Pancreas (tissue), 10 donors: Measurements from ENCODE around the gene WDFY4. TPM values are rescaled to one million over a fixed set of nuclear protein-coding genes. Genes with fewer than 3 reads are reported as not detected.

Experiments used
- ATAC-seq, 4 donors: fragments of 200-7000 bp; cut with Tn5 transposase; one replicate each; pipeline versions ENCODE4 v1.8.0 to v1.9.1; 2020; ENCODE audit warnings: mild to moderate bottlenecking in 4 of 4, moderate library complexity in 4 of 4
- DNase-seq, 6 donors: peaks; one replicate each; pipeline ENCODE4 v3.0.0-alpha.2; 2020
- FAIRE-seq: peaks from 2 replicates; lab custom pipeline; 2012; peaks lifted over from hg19 to GRCh38; lab: Jason Lieb, UNC
- H3K27ac ChIP-seq, 4 donors: fragments of 200-600 bp; sonication (generic); 1 replicate in 3 of 4; 2 replicates in 1 of 4; pipeline versions ENCODE4 v1.5.0 to v1.8.0; 2020
- H3K27me3 ChIP-seq, 4 donors: fragments of 200-600 bp; one replicate each; pipeline ENCODE4 v1.8.0; 2021
- H3K36me3 ChIP-seq, 3 donors: fragments of 200-600 bp; sonication (generic) in 1 of 3; one replicate each; pipeline versions ENCODE4 v1.5.0 to v1.8.0; 2020 to 2021
- H3K4me1 ChIP-seq, 3 donors: fragments of 200-600 bp; one replicate each; pipeline ENCODE4 v1.8.0; 2021
- H3K4me3 ChIP-seq, 4 donors: fragments of 200-600 bp; sonication (generic) in 2 of 4; one replicate each; pipeline versions ENCODE4 v1.5.0 to v1.8.0; 2020 to 2021
- H3K9me3 ChIP-seq, 4 donors: fragments of 200-600 bp; one replicate each; pipeline ENCODE4 v1.8.0; 2021
- CTCF ChIP-seq, 4 donors: fragments of 200-600 bp; sonication (generic) in 3 of 4; IDR thresholded peaks; one replicate each; pipeline versions ENCODE4 v1.5.0 to v1.8.0; 2021; ENCODE audit warnings: antibody characterized with exemption in 4 of 4
- WGBS, 2 donors: extraction: QIAGEN DNeasy Blood & Tissue Kit; methylation state at CpG; one replicate each; pipeline ENCODE4 v1.1.7; 2013; 5-methylcytosine and 5-hydroxymethylcytosine counted together
- intact Hi-C, 3 donors: fragments of 100-400 bp; cut with DNase I; formaldehyde crosslinking; loops; one replicate each; pipeline versions ENCODE4 v1.11.1 to v1.14.2; 2022
- polyA plus RNA-seq, 2 donors: library from polyadenylated mRNA; stranded (reverse); fragments of 200-250 nt; gene quantifications; one replicate each; pipeline ENCODE4 v1.2.3, GENCODE V29; 2013
- total RNA-seq, 6 donors: library from RNA; stranded (reverse); fragmentation: NEBNext Ultra II Directional in 4 of 6; extraction: Animal tissue kit (Norgen Biotek cat#: 25700) in 4 of 6; gene quantifications; one replicate each; pipeline versions ENCODE4 v1.2.1 to v1.2.4, GENCODE V29; 2021 to 2023
- donor health status: healthy with polysubstance abuse.
- donor health status: DM: no; HTN: no; CAD: no; lungs with moderate emphysema.
- donor health status: DM: no; HTN: no; CAD: no.
- donor health status: control.
- donor health status: control.
- donor health status: Bipolar disorder and iron deficiency.
- donor health status: DM: yes; HTN: yes; CAD: no.
- donor health status: DM: no; HTN: no; CAD: no.
- donor health status: DM: no; HTN: no; CAD: no.
- donor health status: DM: yes; HTN: yes; CAD: no.

The WDFY4 gene
- total and polyA plus RNA-seq, 8 donors: 0.14 to 8.4 (median 0.72) TPM

GRCh38 chr10:48934672-48935501 lies 250.2 kb downstream of the WDFY4 start:
- no peaks in the 10 kb centered on the region for H3K4me1 ChIP-seq
- WGBS, 2 donors: 31 to 32% methylated on average over 18 of the region's 18 CpGs
- H3K36me3 ChIP-seq: no peaks in the 10 kb centered on the region
- H3K27me3 ChIP-seq: no peaks in the 10 kb centered on the region
- TF ChIP-seq CTCF (IDR thresholded peaks at IDR 0.05): no peak
- no peaks in the 10 kb centered on the region for H3K9me3 ChIP-seq
- intact Hi-C loops: no loop called here
- H3K4me3 ChIP-seq: no peak overlapping the region
- FAIRE-seq (no peak), DNase-seq (no peak), ATAC-seq (peak in 1 of 4 donors; percentile 29)
- H3K27ac ChIP-seq: no peak overlapping the region

- intact Hi-C loops: no loop called here
- Histone ChIP-seq H3K27ac (no peak overlapping the region), H3K4me1 (no peaks in the 10 kb centered on the region), H3K27me3 (no peaks in the 10 kb centered on the region), H3K9me3 (no peaks in the 10 kb centered on the region), H3K36me3 (no peaks in the 10 kb centered on the region), H3K4me3 (no peak overlapping the region)
- no peak for DNase-seq
- FAIRE-seq: peak; percentile 9
- no peak for TF ChIP-seq CTCF (IDR thresholded peaks at IDR 0.05)
- ATAC-seq: no peak
Measured at GRCh38 chr10:48935577-48935976, 250.9 kb downstream of the WDFY4 start.

GRCh38 chr10:48937796-48938195 lies 253.1 kb downstream of the WDFY4 start:
- FAIRE-seq (no peak), ATAC-seq (no peak), DNase-seq (no peak)
- H3K27me3 ChIP-seq: no peaks in the 10 kb centered on the region
- TF ChIP-seq CTCF (IDR thresholded peaks at IDR 0.05): no peak
- no peak overlapping the region for H3K27ac ChIP-seq
- no peaks in the 10 kb centered on the region for H3K9me3 ChIP-seq
- no peaks in the 10 kb centered on the region for H3K36me3 ChIP-seq
- H3K4me1 ChIP-seq: no peaks in the 10 kb centered on the region
- 86 to 88% methylated on average over 3 of the region's 3 CpGs for WGBS, 2 donors
- H3K4me3 ChIP-seq: no peak overlapping the region
- intact Hi-C loops: no loop called here

GRCh38 chr10:48938281-48938680 lies 253.6 kb downstream of the WDFY4 start:
- no peak for ATAC-seq

More at GRCh38 chr10:48938281-48938680, 253.6 kb downstream of the WDFY4 start:
- Histone ChIP-seq H3K36me3 (no peaks in the 10 kb centered on the region), H3K9me3 (no peaks in the 10 kb centered on the region), H3K4me1 (no peaks in the 10 kb centered on the region), H3K27ac (no peak overlapping the region), H3K27me3 (no peaks in the 10 kb centered on the region), H3K4me3 (no peak overlapping the region)
- TF ChIP-seq CTCF (IDR thresholded peaks at IDR 0.05): no peak
- intact Hi-C loops: no loop called here
- 79 to 96% methylated on average over 2 of the region's 2 CpGs for WGBS, 2 donors
- FAIRE-seq (no peak), DNase-seq (no peak)
